Ovary (tissue), 3 donors: ENCODE results near the gene SPDYC.

Experiments
- CTCF ChIP-seq, 3 donors: fragments of 450-650 bp in 2 of 3; fragments of 200-600 bp in 1 of 3; IDR thresholded peaks; one replicate each; pipeline versions ENCODE4 v1.5.1 to v1.8.0; 2016 to 2022; ENCODE audit warnings: antibody characterized with exemption in 3 of 3, mild to moderate bottlenecking in 1 of 3
- POLR2A ChIP-seq: fragments of 450-650 bp; IDR thresholded peaks from one replicate; pipeline ENCODE4 v1.6.1; 2017; ENCODE audit warnings: antibody characterized with exemption, mild to moderate bottlenecking, moderate library complexity
- donor health status: DM: no; HTN: no; CAD: no.

GRCh38 chr11:65172600-65172999 is 2.6 kb downstream of the SPDYC start:
- no peak for TF ChIP-seq CTCF (IDR thresholded peaks at IDR 0.05)
- TF ChIP-seq POLR2A: no peak
